ENCODE data around the gene IGSF21. TPM values are rescaled to one million over a fixed set of nuclear protein-coding genes. Genes with fewer than 3 reads are reported as not detected.

Gene IGSF21
- total and polyA plus RNA-seq, 3 experiments from 2014 or later = not detected

DNA sequence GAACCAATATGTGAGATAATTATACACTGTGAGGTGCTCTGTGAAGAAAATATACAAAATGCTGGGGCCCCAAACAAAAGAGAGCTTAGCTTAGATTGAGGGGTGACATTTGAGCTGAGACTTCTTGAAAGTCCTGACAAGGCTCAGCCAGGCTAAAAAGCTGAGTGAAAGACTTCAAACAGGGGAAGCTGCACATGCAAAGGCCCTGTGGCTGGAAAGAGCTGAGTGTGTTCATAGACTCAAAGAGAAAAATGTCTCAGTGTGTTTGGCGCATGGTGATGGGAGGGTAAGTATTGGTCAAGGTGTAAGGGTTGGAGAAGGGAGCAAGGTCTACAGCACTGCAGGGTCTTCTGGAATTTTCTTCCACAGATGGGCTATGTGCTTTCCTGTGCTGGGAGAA, 245.9 kb downstream of the IGSF21 start:
- H3K27ac Mint-ChIP-seq = no peak overlapping the region
- CTCF ChIA-PET = no interaction called here
- H3K4me1 ChIP-seq (ENCODE audit: insufficient read depth, low read length) = no peaks in the 10 kb centered on the region
- no peaks in the 10 kb centered on the region for H3K36me3 Mint-ChIP-seq
- H3K36me3 ChIP-seq (ENCODE audit: insufficient read depth, low read length) = no peaks in the 10 kb centered on the region
- DNase-seq = no peak
- peaks cover 23 to 58% of the 10 kb centered on the region in 2 donors for H3K27me3 Mint-ChIP-seq
- no peak overlapping the region for H3K4me3 Mint-ChIP-seq
- H3K27ac ChIP-seq (ENCODE audit: low read depth, low read length) = no peak overlapping the region
- no peak overlapping the region for H3K4me3 ChIP-seq (ENCODE audit: low read length)
- H3K9me3 Mint-ChIP-seq = peaks cover 0 to 2% (median 0%) of the 10 kb centered on the region in 5 donors
- no peaks in the 10 kb centered on the region for H3K27me3 ChIP-seq (ENCODE audit: insufficient read depth, low read length, poor library complexity, severe bottlenecking)
- POLR2A ChIA-PET = no interaction called here
- H3K9me3 ChIP-seq (ENCODE audit: low read length) = no peaks in the 10 kb centered on the region
- no peaks in the 10 kb centered on the region for H3K4me1 Mint-ChIP-seq

DNA sequence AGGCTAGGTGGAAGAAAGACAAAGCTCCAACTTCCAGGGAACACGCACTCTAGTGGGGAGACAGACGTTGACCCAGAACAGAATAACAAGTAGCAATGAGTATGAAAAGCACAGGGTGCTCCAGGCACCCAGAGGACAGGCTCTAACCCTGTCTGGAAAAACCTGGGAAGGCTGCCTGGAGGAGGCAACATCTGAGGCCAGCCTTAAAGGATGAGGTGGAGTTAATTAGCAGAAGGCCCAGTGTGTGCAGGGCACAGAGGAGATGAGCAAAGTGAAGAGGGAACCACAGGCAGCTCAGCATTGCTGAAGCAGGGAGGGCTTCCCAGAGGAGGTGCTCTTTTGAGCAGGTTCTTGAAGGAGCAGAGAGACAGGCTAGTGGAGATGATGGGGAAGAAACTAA, 246.4 kb downstream of the IGSF21 start:
- H3K27ac ChIP-seq (ENCODE audit: low read depth, low read length) = no peak overlapping the region
- H3K4me1 Mint-ChIP-seq = no peaks in the 10 kb centered on the region
- no peaks in the 10 kb centered on the region for H3K36me3 ChIP-seq (ENCODE audit: insufficient read depth, low read length)
- CTCF ChIA-PET = no interaction called here
- no peaks in the 10 kb centered on the region for H3K4me1 ChIP-seq (ENCODE audit: insufficient read depth, low read length)
- peaks cover 24 to 55% of the 10 kb centered on the region in 2 donors for H3K27me3 Mint-ChIP-seq
- POLR2A ChIA-PET = no interaction called here
- H3K27ac Mint-ChIP-seq = no peak overlapping the region
- no peaks in the 10 kb centered on the region for H3K9me3 ChIP-seq (ENCODE audit: low read length)
- H3K36me3 Mint-ChIP-seq = no peaks in the 10 kb centered on the region
- H3K27me3 ChIP-seq (ENCODE audit: insufficient read depth, low read length, poor library complexity, severe bottlenecking) = no peaks in the 10 kb centered on the region
- peaks cover 0 to 2% (median 0%) of the 10 kb centered on the region in 5 donors for H3K9me3 Mint-ChIP-seq
- H3K4me3 Mint-ChIP-seq = no peak overlapping the region
- H3K4me3 ChIP-seq (ENCODE audit: low read length) = no peak overlapping the region
- DNase-seq = no peak

DNA sequence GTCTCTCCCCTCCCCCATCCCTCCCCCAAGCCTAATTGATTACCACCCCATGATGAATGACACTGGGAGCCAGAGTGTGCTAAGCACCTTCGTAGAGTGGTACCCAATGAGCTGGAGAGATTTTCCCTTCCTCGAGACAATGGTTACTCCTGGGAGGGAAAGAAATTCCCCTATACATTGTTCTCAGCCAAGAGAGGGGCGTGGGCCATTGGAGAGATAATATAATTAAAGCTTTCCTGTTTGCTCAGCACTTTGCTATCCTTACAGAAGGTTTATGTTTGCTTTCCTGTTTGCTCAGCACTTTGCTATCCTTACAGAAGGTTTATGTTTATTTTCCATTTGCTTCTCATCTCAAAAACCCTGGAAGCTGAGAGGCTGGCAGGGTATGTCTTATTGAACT, 247.0 kb downstream of the IGSF21 start:
- H3K27ac Mint-ChIP-seq = no peak overlapping the region
- H3K36me3 Mint-ChIP-seq = no peaks in the 10 kb centered on the region
- H3K9me3 ChIP-seq (ENCODE audit: low read length) = no peaks in the 10 kb centered on the region
- H3K27me3 Mint-ChIP-seq = peaks cover 23 to 50% of the 10 kb centered on the region in 2 donors
- POLR2A ChIA-PET = no interaction called here
- H3K4me3 ChIP-seq (ENCODE audit: low read length) = no peak overlapping the region
- no peaks in the 10 kb centered on the region for H3K4me1 ChIP-seq (ENCODE audit: insufficient read depth, low read length)
- H3K27me3 ChIP-seq (ENCODE audit: insufficient read depth, low read length, poor library complexity, severe bottlenecking) = no peaks in the 10 kb centered on the region
- no peak for DNase-seq
- no peaks in the 10 kb centered on the region for H3K36me3 ChIP-seq (ENCODE audit: insufficient read depth, low read length)
- CTCF ChIA-PET = no interaction called here
- no peak overlapping the region for H3K4me3 Mint-ChIP-seq
- H3K4me1 Mint-ChIP-seq = no peaks in the 10 kb centered on the region
- peaks cover 0 to 6% (median 0%) of the 10 kb centered on the region in 5 donors for H3K9me3 Mint-ChIP-seq
- no peak overlapping the region for H3K27ac ChIP-seq (ENCODE audit: low read depth, low read length)

DNA sequence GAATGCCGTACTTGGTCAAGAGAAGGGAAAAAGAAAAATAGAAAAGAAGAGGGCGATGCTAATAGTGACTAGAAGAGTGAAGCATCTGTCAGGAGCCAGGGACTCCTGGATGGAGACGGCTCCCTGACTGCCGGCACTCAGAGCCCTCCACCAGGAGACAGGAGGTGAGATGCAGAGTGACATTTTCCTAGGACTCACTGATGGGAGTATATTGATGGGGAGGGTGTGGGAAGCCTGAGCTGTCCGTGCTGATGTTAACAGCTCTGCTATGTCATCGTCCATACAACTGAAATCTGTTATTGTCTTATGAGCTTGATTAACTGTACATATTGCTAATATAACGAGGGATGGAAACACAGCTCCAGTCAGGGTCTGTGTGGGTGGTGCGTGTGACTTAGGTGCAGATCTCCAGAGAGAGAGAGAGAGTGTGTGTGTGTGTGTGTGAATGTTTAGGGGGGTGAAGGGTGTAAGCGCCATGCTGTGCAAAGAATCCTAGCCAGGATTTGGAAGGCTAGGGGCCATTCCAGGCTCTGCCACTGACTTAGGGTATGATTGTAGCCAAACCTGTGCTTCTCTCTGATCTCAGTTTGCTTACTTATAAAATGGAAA, 250.1 kb downstream of the IGSF21 start:
- H3K36me3 ChIP-seq (ENCODE audit: insufficient read depth, low read length) = no peaks in the 10 kb centered on the region
- no peaks in the 10 kb centered on the region for H3K27me3 ChIP-seq (ENCODE audit: insufficient read depth, low read length, poor library complexity, severe bottlenecking)
- Mint-ChIP-seq H3K36me3 (no peaks in the 10 kb centered on the region), H3K27me3 (peaks cover 12 to 38% of the 10 kb centered on the region in 2 donors), H3K4me1 (no peaks in the 10 kb centered on the region), H3K4me3 (no peak overlapping the region), H3K9me3 (peaks cover 0 to 6% (median 0%) of the 10 kb centered on the region in 5 donors), H3K27ac (no peak overlapping the region)
- ChIA-PET POLR2A (no interaction called here), CTCF (no interaction called here)
- no peak for DNase-seq
- H3K9me3 ChIP-seq (ENCODE audit: low read length) = no peaks in the 10 kb centered on the region
- H3K27ac ChIP-seq (ENCODE audit: low read depth, low read length) = no peak overlapping the region
- no peaks in the 10 kb centered on the region for H3K4me1 ChIP-seq (ENCODE audit: insufficient read depth, low read length)
- no peak overlapping the region for H3K4me3 ChIP-seq (ENCODE audit: low read length)

DNA sequence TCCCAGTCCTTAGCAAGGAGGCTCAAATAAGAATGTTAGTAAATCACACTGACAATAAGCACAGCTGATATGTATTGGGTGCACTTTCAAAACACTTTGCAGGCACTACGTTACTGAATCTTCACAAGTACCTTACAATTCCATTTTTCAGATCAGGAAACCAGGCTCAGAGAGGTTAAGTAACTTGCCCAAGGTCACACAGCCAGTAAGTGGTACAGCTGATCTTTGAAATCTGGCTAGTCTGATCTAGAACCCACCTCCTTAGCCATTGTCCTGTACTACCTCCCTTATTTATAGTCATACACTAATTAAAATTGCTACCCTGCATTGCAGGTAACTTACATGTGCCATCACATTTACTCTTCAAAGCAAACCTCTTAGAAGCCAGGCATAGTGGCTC, 251.0 kb downstream of the IGSF21 start:
- CTCF ChIA-PET = no interaction called here

DNA sequence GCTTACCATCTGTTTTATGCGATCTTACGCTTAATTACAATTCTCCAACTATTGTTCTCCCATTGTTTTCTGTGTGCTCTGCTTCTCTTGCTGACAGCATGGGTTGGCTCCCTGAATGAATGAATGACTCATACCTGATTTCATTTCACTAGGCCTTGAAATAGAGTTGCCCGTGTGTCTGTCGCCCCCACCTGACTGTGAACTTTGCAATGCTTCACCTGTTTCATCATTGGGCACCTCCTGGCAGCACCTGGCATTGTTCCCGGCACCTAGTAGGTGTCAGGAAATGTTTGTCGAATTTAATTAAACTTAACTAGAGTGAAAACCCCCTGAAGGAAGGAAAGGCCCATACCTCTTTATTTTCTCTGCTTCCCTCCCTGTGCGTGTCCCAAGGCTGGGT, 252.7 kb downstream of the IGSF21 start:
- ChIA-PET POLR2A (no interaction called here), CTCF (no interaction called here)
- H3K27me3 ChIP-seq (ENCODE audit: insufficient read depth, low read length, poor library complexity, severe bottlenecking) = no peaks in the 10 kb centered on the region
- no peak overlapping the region for H3K27ac ChIP-seq (ENCODE audit: low read depth, low read length)
- H3K4me1 Mint-ChIP-seq = no peaks in the 10 kb centered on the region
- no peaks in the 10 kb centered on the region for H3K36me3 Mint-ChIP-seq
- peaks cover 5 to 26% of the 10 kb centered on the region in 2 donors for H3K27me3 Mint-ChIP-seq
- no peak overlapping the region for H3K4me3 Mint-ChIP-seq
- no peaks in the 10 kb centered on the region for H3K36me3 ChIP-seq (ENCODE audit: insufficient read depth, low read length)
- no peak overlapping the region for H3K27ac Mint-ChIP-seq
- no peaks in the 10 kb centered on the region for H3K4me1 ChIP-seq (ENCODE audit: insufficient read depth, low read length)
- peaks cover 0 to 8% (median 0%) of the 10 kb centered on the region in 5 donors for H3K9me3 Mint-ChIP-seq
- DNase-seq = no peak
- no peak overlapping the region for H3K4me3 ChIP-seq (ENCODE audit: low read length)
- H3K9me3 ChIP-seq (ENCODE audit: low read length) = no peaks in the 10 kb centered on the region

More for the DNA sequence above, 251.0 kb downstream of the IGSF21 start:
- Histone ChIP-seq H3K9me3 (ENCODE audit: low read length) (no peaks in the 10 kb centered on the region), H3K27ac (ENCODE audit: low read depth, low read length) (no peak overlapping the region), H3K4me3 (ENCODE audit: low read length) (no peak overlapping the region), H3K36me3 (ENCODE audit: insufficient read depth, low read length) (no peaks in the 10 kb centered on the region), H3K4me1 (ENCODE audit: insufficient read depth, low read length) (no peaks in the 10 kb centered on the region), H3K27me3 (ENCODE audit: insufficient read depth, low read length, poor library complexity, severe bottlenecking) (no peaks in the 10 kb centered on the region)
- peaks cover 0 to 8% (median 0%) of the 10 kb centered on the region in 5 donors for H3K9me3 Mint-ChIP-seq
- H3K36me3 Mint-ChIP-seq = no peaks in the 10 kb centered on the region
- POLR2A ChIA-PET = no interaction called here
- no peak overlapping the region for H3K4me3 Mint-ChIP-seq
- no peak for DNase-seq
- no peak overlapping the region for H3K27ac Mint-ChIP-seq
- H3K4me1 Mint-ChIP-seq = no peaks in the 10 kb centered on the region
- H3K27me3 Mint-ChIP-seq = peaks cover 12 to 36% of the 10 kb centered on the region in 2 donors

DNA sequence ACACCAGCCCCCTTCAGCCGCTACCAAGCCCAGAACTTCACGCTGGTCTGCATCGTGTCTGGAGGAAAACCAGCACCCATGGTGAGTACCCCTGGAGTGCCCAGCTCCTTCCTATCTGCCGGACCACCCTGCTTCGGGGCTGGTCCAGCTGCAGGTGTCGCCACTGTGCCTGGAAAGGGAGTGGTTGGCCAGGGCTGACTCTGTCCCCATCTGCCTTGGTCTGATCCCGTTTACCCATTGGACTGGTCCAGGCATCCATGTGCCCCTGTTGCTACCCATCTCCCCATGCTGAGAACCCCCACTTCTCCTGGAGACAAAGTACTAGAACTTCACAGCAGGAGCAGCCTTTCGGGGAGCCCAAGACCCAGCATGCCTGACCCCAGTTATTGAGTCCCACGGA, 254.6 kb downstream of the IGSF21 start:
- Mint-ChIP-seq H3K27ac (no peak overlapping the region), H3K4me3 (no peak overlapping the region), H3K9me3 (peaks cover 0 to 8% (median 0%) of the 10 kb centered on the region in 5 donors), H3K4me1 (no peaks in the 10 kb centered on the region), H3K27me3 (peaks cover 8 to 28% of the 10 kb centered on the region in 2 donors), H3K36me3 (no peaks in the 10 kb centered on the region)
- H3K27ac ChIP-seq (ENCODE audit: low read depth, low read length) = no peak overlapping the region
- H3K9me3 ChIP-seq (ENCODE audit: low read length) = no peaks in the 10 kb centered on the region
- no peaks in the 10 kb centered on the region for H3K36me3 ChIP-seq (ENCODE audit: insufficient read depth, low read length)
- ChIA-PET CTCF (no interaction called here), POLR2A (no interaction called here)
- H3K4me3 ChIP-seq (ENCODE audit: low read length) = no peak overlapping the region
- no peaks in the 10 kb centered on the region for H3K4me1 ChIP-seq (ENCODE audit: insufficient read depth, low read length)
- no peaks in the 10 kb centered on the region for H3K27me3 ChIP-seq (ENCODE audit: insufficient read depth, low read length, poor library complexity, severe bottlenecking)
- DNase-seq = no peak

DNA sequence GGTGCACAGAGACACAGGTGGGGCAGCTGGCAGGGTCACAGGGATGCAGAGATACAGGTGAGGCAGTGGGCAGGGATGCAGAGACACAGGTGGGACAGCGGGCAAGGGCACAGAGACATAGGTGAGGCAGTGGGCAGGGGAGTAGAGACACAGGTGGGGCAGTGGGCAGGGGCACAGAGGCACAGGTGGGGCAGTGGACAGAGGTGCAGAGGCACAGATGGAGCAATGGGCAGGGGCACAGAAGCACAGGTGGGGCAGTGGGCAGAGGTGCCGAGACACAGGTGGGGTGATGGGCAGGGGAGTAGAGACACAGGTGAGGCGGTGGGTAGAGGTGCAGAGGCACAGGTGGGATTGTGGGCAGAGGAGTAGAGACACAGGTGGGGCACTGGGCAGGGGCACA, 255.8 kb downstream of the IGSF21 start:
- H3K4me1 Mint-ChIP-seq = no peaks in the 10 kb centered on the region
- ChIA-PET CTCF (no interaction called here), POLR2A (no interaction called here)
- no peaks in the 10 kb centered on the region for H3K36me3 Mint-ChIP-seq
- H3K4me3 ChIP-seq (ENCODE audit: low read length) = no peak overlapping the region
- H3K27ac ChIP-seq (ENCODE audit: low read depth, low read length) = no peak overlapping the region
- H3K9me3 Mint-ChIP-seq = peaks cover 0 to 8% (median 0%) of the 10 kb centered on the region in 5 donors
- no peak overlapping the region for H3K4me3 Mint-ChIP-seq
- H3K27me3 Mint-ChIP-seq = peaks cover 8 to 23% of the 10 kb centered on the region in 2 donors
- no peaks in the 10 kb centered on the region for H3K9me3 ChIP-seq (ENCODE audit: low read length)
- no peak overlapping the region for H3K27ac Mint-ChIP-seq
- H3K36me3 ChIP-seq (ENCODE audit: insufficient read depth, low read length) = no peaks in the 10 kb centered on the region
- no peak for DNase-seq
- no peaks in the 10 kb centered on the region for H3K27me3 ChIP-seq (ENCODE audit: insufficient read depth, low read length, poor library complexity, severe bottlenecking)
- no peaks in the 10 kb centered on the region for H3K4me1 ChIP-seq (ENCODE audit: insufficient read depth, low read length)

All from CD8-positive, alpha-beta memory T cell (primary cell).